Stimulated activated CD4-positive, alpha-beta T cell treated with anti-CD3 and anti-CD28 coated beads, TNF-alpha, amount 100 ng/mL, for 4 hours (primary cell): Measurements from ENCODE around the gene CDK4.

ENCODE experiments used
- DNase-seq, 3 experiments: peaks; one replicate each; pipeline ENCODE4 v3.0.0-alpha.2; 2020; ENCODE audit warnings: low read depth in 3 of 3

CDK4 gene

GRCh38 chr12:57771873-57772428 is 19.8 kb upstream of the CDK4 start, which contains the start of gene METTL1:
TSS of gene METTL1 (minus strand) at chr12:57772105. CDS start at chr12:57772083, 22 bp downstream.
- peak; percentile 84 to 92 (median 87) for DNase-seq

GRCh38 chr12:57771236-57771872 is 19.2 kb upstream of the CDK4 start:
- DNase-seq, result peak; percentile 85

GRCh38 chr12:57770734-57771133 is 18.6 kb upstream of the CDK4 start:
- no peak for DNase-seq

GRCh38 chr12:57769594-57769993 is 17.5 kb upstream of the CDK4 start:
- DNase-seq, result no peak

- DNase-seq, result no peak
Measured at GRCh38 chr12:57767876-57768275, 15.8 kb upstream of the CDK4 start.

GRCh38 chr12:57767305-57767698 is 15.2 kb upstream of the CDK4 start:
- no peak for DNase-seq

GRCh38 chr12:57766464-57767304 is 14.6 kb upstream of the CDK4 start, which contains the start of gene CYP27B1:
TSS of gene CYP27B1 (minus strand) at chr12:57767078. CDS start at chr12:57767041, 37 bp downstream.
- no peak for DNase-seq

GRCh38 chr12:57765698-57766463 is 13.8 kb upstream of the CDK4 start:
- no peak for DNase-seq

- DNase-seq, result no peak
Measured at GRCh38 chr12:57765003-57765697, 13.0 kb upstream of the CDK4 start.

GRCh38 chr12:57764662-57765002 is 12.5 kb upstream of the CDK4 start:
- DNase-seq, result no peak

GRCh38 chr12:57763881-57764661 is 12.0 kb upstream of the CDK4 start:
- no peak for DNase-seq

- no peak for DNase-seq
Measured at GRCh38 chr12:57762463-57762862, 10.4 kb upstream of the CDK4 start.

- DNase-seq, result no peak
Measured at GRCh38 chr12:57761391-57761998, 9.4 kb upstream of the CDK4 start.

GRCh38 chr12:57760347-57760982 is 8.4 kb upstream of the CDK4 start:
- DNase-seq, result no peak

- DNase-seq, result no peak
Measured at GRCh38 chr12:57759360-57759980, 7.4 kb upstream of the CDK4 start.

GRCh38 chr12:57758552-57759359 is 6.6 kb upstream of the CDK4 start:
- no peak for DNase-seq

- DNase-seq, result no peak
Measured at GRCh38 chr12:57757771-57758170, 5.7 kb upstream of the CDK4 start.
